GM19395 (cell line): Measurements from ENCODE around the gene SEC14L1.

ENCODE experiments used
- ATAC-seq: cut with Tn5 transposase; IDR thresholded peaks from one replicate; pipeline ENCODE4 v1.9.1; 2021; ENCODE audit warnings: mild to moderate bottlenecking, moderate library complexity; ENCODE audit not compliant: unreplicated experiment

Gene SEC14L1

DNA sequence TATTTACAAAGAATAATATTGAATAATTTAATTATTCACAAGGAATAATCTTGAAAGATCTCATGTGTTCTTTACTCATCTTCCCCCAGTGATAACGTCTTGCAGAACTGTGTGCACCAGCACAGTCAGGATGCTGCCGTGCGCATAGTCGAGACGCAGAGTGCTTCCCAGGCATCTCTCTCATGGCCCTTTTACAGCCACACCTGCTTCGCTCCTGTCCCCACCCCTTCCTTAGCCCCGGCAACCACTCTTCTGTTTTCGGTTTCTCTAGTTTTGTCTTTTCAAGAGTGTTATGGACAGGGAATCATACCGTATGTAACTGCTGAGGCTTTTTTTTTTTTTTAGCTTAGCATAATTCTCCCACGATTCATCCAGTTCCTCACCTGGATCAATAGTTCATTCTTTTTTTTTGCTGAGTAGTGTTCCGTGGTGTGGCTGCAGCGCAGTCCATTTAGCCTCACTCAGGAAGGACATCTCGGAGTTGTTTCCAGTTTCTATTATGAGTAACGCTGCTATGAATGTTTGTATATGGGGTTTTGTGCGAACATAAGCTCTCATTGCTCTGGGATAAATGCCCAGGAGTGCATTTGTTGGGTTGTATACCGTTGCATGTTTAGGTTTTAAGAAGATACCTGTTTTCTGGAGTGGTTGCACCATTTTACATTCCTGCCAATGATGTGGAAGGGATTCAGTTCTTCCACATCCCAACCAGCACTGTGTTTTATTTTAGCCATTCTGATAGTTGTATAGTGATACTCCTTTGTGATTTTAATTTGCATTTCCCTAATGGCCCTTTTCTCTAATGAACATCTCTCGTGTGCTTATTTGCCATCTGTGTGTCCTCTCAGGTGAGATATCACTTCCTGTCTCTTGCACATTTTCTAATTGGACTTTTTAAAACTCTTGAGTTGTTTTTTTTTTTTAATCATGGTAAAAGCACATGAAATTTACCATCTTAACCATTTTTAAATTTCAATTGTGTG lies 47.6 kb downstream of the SEC14L1 start:
- ATAC-seq: peak; percentile 54

DNA sequence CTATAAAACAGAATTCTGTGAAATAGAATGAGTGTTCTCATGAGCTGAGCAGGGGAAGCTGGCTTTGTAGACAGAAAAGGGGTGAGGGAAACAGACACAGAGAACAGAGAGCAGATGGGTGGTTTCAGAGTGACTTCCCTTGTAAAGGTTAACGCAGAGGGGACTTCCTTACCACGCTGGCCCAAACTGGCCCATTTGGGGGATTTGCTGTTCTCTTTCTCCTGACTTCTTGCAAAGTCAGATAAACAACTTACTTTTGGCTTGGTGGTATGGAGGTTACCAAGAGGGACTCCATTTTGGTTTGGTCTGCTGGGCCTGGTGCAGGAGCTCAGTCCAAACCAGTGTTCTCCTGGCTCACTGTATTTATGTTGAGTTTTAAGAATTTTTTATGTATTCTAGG lies 48.4 kb downstream of the SEC14L1 start:
- ATAC-seq: peak; percentile 55

DNA sequence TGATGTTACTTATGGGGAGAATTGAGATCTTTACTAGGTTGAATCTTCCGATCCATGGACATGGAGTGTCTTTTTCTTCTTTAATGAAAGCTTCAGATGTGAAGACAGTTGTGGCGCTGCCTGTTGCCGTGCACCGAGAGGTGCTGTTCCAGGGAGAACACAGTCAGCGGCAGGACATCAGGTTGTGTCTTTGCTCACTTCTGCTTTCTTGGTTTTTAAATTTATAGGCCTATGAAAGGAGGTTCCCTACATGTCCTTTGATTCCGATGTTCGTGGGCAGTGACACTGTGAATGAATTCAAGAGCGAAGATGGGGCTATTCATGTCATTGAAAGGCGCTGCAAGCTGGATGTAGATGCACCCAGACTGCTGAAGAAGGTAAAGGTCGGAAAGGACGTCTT lies 49.8 kb downstream of the SEC14L1 start:
- ATAC-seq: no peak

DNA sequence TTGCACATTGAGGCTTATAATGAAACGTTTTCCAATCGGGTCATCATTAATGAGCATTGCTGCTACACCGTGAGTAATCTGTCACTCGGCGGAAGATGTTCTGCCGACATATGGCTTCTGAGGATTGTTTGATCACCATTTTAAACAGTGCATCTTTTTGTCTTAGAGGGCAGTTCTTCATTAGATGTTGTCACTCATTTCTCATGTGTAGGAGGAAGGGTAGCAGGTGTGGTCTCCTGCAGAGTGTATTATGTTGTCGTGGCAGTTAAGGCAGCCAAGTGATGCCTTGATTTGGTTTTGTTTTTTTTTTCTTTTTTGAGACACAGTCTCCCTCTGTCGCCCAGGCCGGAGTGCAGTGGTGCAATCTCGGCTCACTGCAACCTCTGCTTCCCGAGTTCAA lies 50.5 kb downstream of the SEC14L1 start:
- ATAC-seq: no peak

DNA sequence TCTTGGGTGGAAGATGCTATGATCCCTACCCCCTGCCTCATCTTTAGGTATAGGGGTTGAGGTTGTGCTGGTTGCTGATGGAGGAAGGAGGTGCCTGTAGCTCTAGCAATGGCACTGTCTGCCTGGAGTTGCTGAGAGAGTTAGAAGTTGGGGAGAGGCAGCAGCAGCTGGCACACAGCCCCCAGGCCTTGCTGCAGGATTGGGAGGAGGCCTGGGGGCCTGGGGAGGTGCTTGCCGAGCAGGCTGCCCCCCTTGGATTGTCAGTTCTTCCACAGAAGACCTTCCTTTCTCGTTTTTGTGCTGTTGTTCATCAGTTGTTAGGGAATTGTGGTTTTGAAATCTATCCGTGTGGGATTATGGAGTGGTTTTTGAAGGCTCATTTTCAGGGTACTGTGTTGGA lies 52.9 kb downstream of the SEC14L1 start:
- ATAC-seq: no peak

DNA sequence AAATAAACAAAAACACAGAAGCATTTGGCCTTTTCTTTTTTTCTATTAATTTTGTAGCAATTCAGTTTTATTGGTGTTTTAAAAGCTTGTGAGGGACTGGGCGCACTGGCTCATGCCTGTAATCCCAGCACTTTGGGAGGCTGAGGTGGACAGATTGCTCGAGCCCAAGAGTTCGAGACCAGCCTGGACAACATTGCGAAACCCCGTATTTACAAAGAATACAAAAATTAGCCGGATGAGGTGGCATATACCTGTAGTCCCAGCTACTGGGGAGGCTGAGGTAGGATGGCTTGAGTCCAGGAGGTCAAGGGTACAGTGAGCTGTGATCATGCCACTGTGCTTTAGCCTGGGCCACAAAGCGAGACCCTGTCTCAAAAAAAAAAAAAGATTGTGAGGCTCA lies 53.4 kb downstream of the SEC14L1 start:
- ATAC-seq: no peak

DNA sequence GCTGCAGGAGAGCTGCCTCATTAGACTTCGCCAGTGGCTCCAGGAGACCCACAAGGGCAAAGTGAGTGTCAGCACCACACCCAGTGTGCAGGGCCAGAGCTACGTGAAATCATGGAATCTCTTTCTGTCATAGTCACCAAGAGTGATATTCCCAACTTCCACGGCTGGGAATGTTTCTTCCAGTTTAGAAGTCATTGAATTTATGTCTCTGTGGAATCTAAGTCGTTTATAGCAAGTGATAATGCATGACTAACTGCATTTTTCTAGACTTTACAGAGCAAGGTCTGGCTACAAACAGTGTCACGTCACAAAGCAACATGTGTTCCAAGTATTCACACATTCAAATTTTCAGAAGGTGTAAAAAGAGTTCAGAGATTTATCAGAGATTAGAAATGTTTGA lies 55.5 kb downstream of the SEC14L1 start:
- no peak for ATAC-seq

DNA sequence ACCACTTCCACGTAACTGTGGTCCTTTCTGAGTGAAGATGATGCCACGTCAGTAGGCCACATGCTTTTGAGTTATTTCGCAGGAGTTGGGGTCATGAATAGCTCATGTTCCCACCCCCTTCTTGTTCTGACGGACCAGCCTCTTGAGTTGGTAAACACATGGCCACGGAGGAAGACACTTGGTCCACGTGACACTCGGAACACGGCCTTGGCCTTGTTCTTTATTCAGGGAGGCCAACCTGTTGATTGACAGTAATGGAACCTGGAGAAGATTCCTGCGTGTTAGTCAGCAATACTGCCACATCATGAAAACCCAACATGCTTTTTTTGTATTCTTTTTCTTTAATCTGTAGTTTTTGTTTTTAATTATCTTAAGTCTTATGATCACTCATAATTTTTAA lies 56.3 kb downstream of the SEC14L1 start:
- no peak for ATAC-seq

DNA sequence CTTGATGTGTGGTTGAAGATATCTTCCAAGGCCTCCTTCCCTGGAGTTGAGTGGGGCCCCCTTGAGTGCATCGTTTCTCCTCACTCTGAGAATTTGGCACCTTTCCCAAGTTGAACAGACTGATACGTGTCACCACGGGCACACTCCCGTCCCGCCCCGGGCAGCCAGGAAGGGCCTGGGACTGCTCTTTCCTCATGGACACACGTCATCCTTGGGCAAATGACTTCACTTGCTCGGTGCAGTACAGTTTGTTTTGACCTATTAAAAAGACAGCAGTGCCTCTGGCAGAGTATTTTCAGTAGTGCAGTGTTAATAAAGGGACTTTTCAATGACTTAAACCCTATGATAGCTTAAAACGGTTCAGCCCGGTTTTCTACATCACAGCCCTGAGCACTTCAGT lies 59.9 kb downstream of the SEC14L1 start:
- ATAC-seq: no peak

DNA sequence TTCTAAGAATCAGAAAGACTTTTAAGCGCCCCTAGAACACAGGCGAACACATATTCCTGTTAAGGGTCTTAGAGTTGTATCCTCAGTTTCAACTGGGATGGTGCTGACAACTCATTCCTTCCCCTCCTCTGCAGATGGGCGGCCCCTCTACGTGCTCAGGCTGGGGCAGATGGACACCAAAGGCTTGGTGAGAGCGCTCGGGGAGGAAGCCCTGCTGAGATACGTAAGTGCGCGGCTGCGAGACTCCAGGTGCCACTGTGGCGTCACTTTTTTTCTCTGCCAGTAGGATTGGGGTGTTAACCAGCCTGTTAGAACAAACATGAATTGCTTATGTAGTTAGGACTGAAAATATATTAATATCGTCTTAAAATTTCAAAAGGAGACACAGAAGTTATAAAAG lies 62.7 kb downstream of the SEC14L1 start:
- ATAC-seq: no peak

DNA sequence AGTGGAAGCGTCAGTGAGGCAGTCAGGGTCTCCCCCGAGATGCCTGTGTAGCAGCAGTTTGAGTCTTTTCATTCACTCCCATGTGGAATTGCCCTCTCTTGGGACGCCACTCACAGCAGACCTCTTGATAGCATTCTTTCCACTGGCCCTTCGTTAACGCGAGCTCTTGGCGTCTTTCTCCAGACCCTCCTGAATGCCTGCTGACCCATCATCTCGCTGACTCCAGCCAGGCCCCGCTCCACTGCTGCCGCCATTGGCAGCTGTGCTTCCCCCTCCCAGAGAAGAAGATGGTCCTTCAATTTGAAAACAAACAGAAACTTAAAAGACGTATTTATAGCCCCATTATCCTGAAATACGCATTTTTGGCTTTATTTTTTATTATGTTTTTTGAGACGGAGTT lies 63.1 kb downstream of the SEC14L1 start:
- no peak for ATAC-seq

DNA sequence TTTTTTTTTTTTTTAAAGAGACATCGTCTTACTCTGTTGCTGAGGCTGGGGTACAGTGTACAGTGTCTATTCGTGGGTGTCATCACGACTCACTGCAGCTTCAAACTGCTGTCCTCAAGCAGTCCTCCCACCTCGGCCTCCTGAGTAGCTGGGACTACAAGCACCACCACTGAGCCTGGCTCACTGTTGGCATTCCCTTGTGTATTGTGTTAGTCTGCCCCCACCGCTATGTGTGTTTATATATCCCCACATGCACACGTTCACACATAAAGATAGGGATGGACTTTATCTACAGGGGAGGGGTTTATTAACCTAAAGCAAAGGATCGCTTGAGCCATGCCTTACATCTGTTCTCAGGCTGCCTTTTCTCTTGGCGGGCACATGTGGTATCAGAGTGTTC lies 63.8 kb downstream of the SEC14L1 start:
- ATAC-seq: no peak

DNA sequence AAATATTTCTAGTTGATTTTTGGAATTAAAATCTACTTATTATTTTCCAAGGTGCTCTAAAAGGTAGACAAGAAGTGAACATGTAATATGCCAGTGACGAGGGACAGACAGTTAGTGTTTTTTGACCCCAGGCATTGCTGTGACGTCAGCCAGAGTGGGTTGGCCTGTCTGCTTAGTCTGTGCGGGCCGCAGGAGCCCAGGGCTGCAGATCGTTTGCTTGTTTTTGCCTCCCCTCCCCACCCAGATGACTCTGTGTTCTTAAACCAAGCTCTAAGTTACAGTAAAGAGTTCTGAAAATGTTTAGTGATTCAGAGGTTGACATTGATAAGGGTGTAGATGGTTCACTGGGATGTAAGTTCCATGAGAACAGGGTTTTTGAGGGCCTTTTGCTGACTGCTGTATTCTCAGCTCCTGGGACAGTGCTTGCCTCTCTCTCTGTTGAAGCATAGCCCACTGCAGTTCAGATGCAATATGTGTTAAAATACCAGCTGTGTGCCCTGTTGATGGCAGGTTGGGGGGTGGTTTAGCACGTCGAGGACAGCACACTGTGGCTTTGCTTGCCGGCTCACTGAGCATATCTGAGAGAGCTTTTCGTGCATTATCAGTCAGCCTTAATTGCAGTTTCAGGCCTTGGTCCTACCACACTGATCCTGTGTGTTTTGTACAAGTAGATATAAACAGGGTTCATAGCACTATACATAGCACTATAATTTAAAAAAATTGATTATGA lies 64.8 kb downstream of the SEC14L1 start:
- no peak for ATAC-seq

DNA sequence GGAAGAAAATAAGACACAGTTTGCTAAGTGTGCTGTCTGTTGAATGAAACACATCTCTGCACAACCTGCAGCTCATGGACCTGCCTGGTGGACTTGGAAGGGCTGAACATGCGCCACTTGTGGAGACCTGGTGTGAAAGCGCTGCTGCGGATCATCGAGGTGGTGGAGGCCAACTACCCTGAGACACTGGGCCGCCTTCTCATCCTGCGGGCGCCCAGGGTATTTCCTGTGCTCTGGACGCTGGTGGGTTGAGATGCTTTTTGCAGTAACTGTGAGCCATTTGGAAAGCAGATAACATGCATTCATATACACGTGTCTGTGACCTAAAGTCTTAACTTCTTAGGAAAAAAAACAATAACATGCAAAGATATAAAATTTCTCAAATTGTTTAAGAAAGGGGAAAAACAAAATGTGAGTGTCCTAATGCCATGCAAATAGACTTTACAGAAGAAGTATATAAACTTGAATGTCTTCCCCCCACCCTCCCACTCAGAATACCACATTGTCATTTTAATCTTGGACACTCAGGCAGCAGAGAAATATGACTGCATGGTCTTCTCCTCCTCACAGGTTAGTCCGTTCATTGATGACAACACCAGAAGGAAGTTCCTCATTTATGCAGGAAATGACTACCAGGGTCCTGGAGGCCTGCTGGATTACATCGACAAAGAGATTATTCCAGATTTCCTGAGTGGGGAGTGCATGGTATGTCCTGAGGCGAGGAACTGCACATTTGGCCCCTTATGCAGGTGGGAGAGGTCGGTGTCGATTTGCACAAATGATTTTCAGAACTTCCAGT lies 65.6 kb downstream of the SEC14L1 start:
- no peak for ATAC-seq

DNA sequence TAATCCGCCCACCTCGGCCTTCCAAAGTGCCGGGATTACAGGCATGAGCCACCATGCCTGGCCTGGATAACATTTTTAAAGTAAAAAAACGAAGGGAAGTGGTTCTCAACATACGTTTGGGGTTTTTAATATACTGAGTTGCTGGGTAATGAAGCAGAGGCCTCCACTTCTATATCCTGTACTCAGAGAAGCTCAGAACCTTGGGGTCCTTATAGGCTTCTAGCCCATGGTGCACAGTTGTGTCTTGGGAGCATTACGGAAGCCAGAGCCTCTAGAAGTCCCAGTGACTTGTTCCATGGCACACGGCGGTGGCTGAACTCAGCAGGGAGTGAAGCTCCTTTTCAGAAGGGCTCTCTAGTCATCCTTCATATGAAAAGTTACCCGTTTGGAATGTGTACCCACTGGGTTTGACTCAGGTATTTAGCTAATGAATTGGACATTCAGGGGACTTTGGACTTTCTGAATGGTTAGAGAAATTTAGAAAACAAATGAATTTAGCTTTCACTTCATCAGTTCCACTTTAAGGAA lies 67.0 kb downstream of the SEC14L1 start:
- no peak for ATAC-seq

DNA sequence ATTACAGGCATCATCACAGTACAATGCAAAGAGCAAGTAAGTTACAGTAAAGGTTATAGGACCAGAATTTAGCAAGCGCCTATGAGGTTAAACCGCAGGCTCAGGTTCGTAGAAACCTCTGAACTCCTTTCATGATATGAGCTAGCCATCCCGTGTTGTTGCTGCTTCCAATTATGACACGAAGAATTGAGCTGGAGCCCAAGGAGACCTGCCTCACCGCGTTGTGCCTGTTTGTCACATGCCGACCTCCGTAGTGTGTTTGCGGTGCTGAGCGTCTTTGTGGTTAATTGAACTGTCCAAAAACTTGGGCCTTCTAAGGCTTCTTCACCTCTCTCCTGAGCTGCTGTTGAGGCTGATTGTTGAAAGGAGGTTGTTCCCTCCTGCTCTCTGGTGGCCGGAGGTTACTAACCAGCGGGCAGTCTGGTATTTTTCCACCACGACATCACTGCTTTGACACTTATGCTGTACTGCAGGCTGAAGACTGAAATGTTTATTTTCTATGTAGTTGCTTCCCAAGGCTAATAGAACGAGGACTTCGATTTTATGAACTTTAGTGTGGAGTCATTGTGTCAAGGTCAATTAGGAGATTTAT lies 67.5 kb downstream of the SEC14L1 start:
- ATAC-seq: no peak

DNA sequence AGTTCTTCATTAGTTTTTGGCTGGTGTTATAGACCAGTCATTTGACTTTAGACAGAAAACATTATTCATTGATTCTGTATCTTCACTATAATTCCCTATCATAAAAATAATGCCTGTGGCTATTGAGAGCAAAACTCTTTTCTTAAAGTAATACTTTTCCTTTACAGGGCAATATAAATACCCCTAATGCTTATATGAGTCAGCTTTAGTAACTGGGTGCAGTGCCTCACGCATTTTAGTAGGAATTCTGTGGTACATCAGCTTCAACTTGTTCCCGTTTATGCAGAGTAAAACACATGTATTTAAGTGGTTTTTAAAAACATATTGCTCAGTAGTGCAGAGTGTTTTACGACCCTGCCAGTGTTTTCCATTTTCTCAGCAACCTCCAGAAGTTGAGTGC lies 68.1 kb downstream of the SEC14L1 start:
- no peak for ATAC-seq

DNA sequence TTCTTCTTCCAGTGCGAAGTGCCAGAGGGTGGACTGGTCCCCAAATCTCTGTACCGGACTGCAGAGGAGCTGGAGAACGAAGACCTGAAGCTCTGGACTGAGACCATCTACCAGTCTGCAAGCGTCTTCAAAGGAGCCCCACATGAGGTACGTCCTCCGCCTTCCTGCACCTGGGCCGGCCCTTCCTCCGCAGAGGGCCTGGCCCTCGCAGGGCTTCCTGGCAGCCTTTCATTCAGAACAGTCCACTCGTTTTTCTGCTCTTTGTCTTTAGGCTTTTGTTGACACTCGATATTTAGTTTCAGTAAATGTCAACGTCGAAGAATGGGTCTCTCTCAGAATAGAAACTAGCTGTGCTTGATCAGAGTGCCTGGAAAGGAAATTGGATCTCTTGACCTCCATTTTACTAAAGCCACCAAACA lies 68.6 kb downstream of the SEC14L1 start:
- ATAC-seq: no peak

DNA sequence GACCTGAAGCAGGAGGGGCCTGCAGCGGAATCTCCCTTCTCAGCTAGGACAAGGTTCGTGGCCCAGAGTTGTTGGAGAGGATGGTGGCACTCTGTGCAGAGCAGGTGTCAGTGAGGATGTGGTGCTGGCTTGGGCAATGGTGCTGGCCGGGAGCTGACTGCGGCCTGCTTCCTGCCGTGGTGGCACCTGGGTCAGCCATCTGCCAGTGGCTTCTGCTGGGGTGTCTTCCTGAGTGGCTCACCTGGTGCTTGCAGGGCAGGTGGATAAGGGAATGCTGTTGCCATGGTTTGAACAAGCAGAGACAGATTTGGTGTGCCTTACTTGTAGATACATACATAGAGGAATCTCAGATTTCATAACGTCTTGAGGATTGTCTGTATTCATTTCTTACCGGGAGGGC lies 69.6 kb downstream of the SEC14L1 start:
- no peak for ATAC-seq

DNA sequence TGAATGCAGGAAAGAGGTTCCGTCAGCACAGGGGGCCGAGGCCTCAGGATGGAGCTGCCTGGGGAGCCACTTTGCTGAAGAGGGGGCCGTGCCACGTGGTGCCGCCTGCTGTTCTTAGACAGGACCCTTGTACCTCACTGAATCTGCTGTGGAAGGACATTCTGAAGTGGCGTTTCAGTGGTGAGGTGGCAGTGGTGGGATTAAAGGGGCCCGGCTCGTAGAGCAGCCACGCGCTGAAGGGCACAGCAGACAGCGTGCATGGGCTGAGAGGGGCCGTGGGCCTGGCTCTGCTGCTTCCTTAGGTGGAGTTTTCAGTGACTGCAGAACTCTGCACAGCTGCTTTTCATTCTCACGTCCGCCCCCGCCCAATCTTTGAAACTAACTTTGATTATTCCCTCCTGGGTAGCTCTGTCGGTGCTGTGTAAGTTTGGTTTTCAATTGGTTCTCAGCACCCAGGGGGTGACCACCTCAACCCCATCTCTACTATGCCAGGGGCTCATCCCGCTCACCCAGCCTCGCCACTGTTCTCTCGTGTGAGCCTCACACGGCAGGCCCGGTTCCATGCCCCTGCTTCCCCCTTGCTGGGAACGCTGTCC lies 70.3 kb downstream of the SEC14L1 start:
- ATAC-seq: no peak
